Measurements from ENCODE around the gene KCNN2.

KCNN2 gene

DNA sequence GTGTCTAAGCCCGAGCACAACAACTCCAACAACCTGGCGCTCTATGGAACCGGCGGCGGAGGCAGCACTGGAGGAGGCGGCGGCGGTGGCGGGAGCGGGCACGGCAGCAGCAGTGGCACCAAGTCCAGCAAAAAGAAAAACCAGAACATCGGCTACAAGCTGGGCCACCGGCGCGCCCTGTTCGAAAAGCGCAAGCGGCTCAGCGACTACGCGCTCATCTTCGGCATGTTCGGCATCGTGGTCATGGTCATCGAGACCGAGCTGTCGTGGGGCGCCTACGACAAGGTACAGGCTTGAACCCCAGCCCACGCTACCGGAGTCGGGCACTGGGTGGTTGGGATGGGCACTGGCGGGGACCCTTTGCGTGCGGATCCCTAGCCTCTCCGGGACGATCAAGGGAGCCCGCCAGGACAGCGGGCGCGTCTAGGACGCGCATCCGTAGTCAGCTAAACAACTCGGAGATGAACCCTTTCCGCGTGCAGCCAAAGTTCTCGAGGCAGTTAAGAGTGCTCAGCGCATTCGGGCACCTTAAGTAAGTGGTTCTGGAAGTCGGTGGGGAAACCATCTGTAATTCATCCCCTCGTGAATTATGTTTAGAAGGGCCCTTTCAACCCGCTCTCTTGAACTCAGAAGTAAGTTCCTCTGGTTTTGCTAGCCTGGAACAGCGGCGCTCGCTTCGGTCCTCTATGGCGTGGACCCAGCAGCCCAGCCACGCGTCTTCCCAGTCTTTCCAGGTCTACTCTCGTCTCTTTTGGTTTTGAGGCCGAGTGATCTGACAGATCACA is 1.3 kb downstream of the KCNN2 start:
- DNase-seq = no peak

DNA sequence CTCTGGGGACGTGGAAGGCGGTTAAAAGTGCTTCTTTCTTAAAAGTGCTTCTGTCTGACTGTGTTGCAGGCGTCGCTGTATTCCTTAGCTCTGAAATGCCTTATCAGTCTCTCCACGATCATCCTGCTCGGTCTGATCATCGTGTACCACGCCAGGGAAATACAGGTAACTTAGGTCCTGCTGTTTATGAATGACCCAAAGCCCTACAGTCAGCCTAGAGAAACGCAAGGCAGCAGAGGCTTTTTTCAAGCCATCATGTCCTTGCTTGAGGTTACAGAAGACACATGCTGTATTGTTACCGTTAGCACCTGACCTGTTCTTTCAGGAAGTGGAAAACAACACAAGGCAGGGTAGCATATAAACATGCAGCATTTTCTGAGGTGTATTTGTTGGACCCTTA is 2.0 kb downstream of the KCNN2 start:
- DNase-seq = no peak

DNA sequence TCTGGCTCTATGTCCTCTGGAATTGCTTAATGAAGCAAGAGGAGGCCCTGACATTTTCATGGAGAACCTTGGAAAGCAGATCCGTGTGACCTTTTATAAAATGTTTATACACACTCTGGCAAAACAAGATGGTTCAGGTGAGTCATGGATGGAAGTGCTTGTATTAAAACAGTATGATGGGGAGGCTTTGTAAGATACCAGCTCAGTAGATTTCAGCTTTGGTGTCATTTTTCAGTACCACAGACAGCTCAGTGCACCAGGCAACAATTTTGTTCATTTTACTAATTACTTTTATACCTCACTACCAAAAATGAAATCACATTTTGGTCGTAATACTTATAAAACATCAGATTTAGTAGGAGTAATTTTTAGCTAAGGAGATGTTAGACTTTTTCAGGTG is 5.2 kb downstream of the KCNN2 start:
- no peak for DNase-seq

DNA sequence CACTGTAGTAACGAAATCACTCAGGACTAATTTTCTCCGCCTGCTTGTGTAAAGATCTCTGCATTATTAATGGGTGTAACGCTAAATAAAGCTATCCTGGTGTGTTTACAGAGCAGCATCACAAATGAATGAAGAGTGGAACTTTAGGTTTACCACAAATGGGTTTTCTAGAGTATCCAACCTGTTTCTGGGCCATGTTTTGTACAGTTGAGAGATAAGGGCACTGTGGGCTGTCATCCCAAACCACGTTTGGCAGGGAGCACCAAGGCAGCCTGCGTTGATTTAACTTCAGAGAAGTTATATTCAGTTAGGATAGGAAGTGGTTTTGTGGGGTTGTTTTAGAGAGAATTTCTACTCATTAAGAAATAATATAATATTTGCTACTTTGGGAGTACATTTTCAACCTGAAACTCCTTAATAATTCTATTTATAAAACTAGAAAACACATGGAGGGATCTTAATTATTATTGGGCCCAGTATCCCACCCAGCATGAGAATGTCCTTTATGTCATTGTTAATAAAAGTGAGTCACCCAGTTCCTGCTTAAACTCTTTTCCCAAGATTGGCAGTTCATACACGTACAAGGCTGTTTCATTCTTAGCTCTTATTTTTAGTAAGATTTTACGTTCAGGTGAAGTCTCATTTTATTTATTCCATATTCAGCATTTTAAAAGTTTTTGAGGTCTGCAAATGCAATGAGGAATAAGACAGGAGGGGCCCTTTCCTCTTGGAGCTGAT is 8.0 kb downstream of the KCNN2 start:
- no peak for DNase-seq

DNA sequence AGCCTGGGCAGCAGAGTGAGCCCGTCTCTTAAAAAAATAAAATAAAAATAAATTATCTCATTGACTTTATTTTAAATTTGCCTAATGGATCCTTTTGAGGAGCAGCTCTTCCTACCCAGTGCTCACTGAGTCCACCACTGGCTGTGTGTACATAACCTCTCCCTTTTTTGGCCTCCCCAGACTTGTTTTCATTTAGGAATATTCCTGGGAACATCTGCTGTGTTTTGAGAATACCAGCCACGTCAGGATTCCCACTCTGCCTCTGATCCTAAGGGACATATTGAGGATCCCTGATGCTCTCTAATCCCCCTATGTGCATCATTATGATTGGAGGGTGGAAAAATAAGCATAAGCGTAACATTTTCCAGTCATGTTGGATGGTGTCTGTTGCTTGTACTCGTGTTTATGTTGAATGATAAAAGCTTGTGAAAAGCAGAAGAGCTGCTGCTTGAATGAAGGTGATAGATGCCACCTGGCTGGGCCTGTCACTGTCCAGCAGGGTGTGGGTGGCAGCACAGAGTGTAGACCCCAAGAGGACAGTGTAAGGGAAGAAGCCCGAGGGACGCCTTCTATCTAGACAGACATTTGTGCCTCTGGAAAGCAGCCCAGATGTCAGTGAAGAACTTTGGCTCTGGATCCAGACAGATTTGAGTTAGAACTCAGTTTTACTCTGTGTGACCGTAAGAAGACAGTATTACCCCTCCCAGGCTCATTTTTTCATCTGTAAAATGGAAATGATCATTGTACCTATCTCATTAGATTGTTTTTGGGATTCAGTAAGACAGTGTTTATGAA is 15.4 kb downstream of the KCNN2 start:
- no peak for DNase-seq

DNA sequence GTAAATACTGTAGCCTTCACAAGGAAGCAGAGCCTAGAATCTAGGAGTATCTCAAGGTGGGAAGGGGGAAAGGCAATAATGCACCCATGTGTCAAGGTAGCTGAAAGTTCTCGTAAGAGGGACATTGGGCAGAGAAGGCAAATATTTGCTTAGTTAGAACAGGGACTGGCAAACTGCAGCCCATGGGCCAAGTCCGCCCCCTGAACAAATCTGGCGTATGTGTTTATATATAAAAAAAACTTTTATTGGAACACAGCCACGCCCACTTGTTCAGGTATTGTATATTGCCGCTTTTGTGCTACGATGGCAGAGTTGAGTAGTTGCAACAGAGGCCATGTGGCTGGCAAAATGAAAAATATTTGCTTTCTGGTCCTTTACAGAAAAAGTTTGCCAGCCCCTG is 16.1 kb downstream of the KCNN2 start:
- no peak for DNase-seq

DNA sequence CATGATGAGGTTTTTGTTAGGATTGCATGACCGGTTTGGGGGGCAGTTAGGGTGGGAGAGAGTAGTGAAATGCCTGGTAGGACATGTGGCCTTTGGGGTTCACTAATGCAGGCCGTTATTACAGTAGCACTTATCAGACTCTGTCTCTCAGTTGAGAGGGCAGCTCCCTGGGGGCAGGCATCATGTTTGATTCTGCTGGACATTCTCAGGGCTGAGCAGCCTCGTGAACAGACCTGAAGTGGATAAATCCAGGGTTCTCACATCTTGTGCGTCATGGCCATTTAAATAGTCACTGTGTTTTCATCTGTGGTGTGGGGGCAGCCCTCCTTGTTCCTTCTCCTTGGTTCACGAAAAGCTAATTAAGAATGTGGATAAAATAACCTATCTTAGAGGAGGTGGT is 18.9 kb downstream of the KCNN2 start:
- DNase-seq = no peak

DNA sequence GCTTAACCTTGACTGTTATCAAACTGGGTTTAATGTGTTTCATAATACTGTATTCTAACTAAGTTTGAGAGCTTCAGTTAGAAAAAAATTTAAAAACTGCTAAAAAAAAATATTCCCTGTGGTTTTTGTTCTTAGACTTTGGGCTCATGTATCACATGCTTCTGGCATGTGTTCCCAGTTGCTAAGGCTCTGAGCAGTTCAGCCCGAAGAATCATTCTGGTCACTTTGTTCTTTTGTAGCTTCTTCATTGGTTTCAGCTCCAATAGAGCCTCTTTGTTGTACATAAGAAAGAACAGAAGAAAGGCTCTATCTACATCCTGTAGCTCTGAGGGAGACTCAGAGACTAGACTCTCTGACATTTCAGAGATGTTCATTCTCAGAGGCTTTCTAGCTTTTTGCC is 25.6 kb downstream of the KCNN2 start:
- no peak for DNase-seq

DNA sequence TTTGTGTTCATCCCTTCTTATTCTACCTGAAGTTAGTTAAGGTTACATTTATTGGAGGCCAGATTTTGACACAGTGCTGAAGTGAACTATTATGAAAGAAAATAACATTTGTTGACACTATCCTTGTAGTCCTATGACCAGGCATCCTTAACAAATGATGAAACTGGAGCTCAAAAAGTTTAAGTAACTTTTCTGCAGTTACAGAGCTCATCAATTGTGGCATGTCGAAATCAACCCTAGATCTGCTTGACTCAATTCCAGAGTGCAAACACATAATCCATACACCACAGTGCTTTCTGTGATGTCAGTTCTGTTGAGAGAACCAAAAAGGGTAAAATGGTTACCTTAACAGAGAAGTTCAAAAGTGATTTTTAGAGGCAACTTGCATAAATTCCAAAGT is 28.6 kb downstream of the KCNN2 start:
- DNase-seq = no peak

DNA sequence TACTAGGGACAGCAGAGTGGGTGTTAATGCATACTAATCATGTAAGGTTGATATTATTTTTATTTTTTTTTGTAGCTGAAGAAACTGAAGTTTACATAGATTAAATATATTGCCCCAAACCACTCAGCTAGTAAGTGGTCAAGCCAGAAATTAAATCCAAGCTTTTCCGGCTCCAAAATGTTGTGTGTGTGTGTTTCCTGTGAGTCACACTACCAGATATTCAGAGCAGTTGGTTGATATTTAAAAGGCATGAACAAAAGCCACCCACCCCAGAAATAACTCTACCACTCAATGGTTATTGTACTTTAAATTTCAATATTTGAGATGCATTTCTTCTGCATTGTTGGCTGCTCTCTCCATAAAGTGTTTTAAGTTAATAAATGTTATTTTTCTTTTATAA is 29.5 kb downstream of the KCNN2 start:
- DNase-seq = no peak

DNA sequence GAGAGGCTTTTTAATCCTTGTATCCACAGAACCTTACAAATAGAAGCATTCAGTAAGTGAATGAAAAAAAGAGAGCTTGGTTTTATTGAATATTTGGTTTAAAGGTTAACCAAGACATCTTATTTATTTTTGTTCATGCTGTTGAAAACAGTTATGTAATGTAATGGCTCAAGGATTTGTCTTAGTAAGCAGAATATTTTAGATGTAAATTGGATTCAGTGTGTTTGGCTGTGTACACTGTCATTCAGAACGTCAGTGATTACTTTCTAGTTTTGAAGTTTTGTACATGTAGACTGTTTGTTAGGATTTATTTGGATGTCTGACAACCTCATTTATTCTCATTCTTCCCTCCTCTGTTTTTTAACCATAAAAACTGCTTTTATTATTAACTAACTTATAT is 31.3 kb downstream of the KCNN2 start:
- no peak for DNase-seq

DNA sequence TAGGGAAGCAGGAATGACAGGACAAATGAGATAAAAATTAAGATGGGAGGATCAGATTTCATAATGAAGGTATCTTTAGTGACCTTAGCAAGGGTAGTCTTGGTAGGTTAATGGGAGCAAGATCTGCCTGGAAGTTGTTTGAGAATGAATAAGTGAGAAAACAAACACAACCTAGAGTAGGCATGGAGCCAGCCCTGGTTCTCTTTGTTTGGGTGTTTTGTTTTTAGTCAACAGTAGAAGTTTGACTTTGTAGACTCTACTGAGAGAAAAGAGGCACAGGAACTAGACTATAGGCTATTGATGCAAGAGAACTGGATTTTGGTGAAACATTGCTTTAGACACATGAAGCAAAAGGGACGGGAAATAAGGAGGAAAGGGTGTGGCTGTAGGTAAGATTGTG is 40.3 kb downstream of the KCNN2 start:
- no peak for DNase-seq

DNA sequence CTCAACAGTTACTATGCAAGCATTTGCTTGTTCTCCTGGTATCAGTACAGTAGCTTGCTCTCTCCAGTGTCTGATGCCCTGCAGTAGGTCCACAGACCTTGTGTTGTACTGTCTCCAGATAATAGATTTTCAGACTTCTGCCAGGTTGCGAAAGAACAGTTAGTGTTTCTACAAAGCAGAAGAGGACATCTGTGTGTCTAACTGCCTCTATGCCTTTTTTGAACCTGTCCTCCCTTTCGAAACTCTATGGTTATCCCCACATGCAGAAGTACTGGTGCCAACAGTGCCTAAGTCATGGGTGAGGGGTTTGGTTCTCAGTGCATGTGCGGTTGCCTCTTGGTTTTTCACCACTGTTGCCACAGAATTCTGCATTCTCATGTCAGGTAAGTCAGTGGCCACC is 45.9 kb downstream of the KCNN2 start:
- DNase-seq = no peak

DNA sequence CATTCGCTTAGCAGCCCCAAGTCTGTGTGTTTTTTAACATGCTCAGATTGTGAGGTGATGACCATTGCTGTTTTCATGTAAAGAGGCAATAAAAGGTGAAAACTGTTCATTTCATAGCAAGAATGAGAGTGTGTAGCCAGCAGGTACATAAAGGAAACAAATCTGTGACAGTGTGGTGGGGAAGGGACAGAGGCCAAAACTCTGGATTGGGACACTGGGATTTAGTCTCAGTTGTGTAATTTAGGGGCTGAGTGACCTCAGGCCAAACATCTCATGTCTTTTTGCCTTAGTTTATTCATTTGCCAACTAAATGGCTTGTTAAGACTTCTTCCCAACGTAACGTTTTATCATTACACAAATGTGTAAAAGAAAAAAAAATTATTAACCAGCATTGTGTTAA is 47.0 kb downstream of the KCNN2 start:
- DNase-seq = no peak

DNA sequence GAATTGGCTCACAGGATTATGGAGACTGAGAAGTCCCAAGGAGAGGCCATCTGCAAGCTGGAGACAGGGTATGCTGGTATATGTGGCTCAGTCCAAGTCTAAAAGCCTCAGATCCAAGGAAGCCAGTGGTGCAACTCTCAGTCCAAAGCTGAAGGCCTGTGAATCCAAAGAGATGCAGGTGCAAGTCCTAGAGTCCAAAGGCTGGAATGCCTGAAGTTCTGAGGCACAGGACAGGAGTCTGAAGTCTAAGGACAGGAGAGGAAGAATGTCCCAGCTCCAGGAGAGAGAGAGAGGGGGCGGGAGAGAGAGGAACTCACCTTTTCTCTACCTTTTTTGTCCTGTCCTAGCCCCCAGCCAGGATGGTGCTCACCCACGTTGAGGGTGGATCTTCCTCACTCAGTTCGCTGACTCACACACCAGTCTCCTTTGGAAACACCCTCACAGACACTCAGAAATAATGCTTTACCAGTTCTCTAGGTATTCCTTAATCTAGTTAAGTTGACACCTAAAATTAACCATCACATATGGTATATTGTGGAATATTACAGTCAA is 49.6 kb downstream of the KCNN2 start:
- no peak for DNase-seq

DNA sequence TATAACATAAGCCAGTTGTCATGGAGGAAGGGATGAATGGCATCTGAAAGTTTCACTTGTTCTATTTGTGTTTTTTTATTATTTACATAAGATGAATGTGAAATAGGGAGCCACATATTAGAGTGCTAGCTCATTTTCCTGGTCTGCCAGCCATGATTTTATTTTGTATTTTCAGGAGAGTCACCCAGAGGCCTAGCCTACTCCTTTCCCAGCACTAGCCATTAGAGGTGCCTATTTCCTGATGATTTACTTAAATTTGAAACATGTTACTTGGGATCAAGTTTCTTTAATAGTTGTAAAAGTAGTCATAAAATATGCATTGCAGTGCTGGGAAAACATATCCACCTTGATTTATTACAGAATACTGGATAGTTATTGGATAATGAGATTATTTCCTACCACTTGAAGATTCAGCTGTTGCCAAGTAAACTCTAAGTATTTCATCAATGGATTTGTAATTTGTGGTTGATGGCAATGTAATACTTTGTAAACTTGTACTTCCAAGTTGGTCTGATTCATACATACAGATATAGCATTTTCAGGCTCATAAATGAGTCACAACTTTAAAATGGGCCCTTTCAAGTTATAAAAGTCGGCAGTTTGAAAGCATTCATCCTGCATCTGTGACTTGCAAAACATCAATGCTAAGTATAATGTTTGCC is 50.8 kb downstream of the KCNN2 start:
- DNase-seq = no peak

DNA sequence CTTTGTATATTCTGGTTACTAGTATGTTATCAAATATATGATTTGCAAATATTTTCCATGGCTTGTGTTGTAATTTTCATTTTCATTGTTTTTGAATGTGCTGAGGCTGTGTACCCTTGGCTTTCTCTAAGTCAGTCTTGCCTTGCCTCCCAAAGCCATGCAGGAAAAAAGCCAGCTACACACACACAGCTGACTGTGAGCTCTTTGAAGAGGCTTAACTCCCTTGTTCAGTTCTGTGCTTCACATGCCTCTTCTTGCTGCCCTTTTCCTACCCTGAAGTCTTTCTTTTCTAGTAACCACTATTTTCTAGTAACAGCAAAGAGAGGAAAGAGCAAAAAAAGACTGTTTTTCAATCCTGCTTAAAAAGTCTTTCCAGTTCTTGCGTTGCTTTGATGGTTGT is 53.9 kb downstream of the KCNN2 start:
- no peak for DNase-seq

DNA sequence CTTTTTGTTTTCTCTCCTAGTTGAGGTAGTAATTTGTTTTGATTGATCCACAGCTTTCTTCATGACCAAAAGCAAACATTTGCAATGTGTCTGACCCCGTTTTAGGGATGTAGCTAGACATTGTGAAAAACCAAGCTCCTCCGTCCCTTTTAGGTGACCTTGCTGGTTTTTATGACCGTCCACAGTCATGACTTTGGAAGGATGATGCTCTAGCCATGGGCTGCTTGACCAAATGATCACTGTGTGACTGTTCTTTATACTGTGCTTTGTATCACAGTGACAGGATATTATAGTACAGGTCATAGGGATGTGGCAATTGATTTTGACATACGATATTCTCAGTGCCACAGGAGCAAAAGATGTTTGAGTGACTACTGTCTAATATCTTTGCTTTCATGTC is 54.4 kb downstream of the KCNN2 start:
- no peak for DNase-seq

DNA sequence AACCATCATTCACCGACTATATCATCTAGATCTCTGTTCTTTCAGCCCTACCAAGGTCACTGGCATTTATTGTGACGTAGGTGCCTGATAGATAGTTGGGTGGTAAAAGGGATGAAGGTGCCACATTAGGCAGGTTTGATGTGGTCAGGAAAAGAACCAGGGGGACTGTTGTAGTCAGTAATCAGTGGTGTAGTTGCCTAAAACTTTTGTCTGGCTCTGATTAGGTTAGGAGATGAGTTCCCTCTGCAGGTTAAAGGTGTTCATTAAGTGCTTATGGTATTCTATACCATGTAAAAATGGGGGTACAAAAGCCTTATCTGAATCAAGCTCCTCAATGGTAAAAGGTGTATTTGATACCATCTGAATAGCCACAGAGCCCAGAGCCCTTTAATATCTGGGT is 55.6 kb downstream of the KCNN2 start:
- DNase-seq = no peak

DNA sequence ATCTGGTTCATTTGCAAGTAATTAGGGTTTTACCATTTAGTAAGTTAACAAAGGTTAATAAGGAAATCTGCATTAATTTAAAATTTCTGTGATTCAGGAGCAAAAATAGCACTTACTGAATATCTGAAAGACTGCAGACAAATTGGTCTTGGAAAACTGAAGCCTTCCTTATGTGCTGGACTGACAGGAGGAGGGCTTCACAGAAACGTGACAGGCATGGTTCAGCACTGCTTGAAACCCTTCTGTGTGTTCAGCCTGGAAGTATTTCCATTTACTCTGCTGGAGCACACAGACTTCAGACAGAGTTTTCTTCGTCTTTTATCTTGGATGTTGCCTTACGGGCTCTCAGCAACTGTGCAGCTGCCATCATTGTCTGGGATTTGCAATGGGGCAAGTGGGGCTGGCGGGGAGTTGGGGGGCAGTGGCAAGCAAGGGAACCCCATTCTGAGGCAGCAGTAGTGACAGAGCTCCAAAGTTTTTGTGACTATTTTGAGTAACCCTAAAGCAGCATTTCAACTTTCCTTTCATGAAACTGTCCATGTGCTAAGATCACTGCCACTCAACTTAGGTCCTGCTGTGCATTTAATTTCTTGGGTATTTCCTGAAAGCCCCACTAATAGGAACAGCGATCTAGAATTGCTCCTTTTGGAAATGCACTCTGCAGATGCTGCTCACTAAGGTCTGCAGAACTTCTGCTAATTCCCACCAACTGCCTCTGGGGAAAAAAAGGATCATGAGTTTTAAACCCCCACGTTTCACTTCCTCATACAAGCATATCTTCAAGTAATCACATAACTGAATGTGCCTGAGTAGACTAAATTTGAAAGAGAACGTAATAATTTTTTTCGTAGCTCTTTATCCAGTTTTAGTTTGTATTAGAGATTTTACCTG is 56.6 kb downstream of the KCNN2 start:
- no peak for DNase-seq

DNA sequence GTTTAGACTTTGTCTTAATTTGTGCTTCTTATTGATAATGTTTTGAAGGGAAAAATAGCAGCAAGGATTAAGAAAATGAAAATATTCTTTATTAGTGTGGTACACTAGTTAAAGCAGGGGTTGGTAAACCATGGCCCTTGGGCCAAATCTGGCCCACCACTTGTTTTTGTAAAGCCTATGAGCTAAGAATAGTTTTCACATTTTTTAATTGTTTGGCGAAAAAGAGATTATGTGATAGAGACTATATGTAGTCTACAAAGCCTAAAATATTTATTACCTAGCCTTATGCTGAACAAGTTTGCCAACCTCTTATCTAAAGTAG is 57.2 kb downstream of the KCNN2 start:
- no peak for DNase-seq

DNA sequence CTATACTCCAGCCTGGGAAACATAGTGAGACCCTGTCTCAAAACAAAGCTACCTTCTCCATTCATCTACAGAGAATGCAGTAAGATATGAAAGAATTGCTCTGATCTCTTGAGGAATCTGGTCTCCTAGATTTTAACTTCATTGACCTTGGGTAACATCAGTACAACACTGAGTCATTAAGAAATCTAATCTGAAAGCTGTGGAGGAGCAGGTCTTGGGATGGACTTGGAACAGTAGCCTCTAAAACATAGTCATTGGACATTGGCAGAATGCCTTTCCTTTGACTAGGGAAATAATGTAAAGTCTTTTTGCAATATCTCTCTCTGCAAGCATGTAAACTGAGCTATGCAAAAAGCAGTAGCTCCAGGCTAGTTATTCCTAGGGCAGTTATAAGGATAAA is 58.1 kb downstream of the KCNN2 start:
- DNase-seq = no peak
